ENCODE data around the gene CST3.

- TF ChIP-seq, protein P1, sequence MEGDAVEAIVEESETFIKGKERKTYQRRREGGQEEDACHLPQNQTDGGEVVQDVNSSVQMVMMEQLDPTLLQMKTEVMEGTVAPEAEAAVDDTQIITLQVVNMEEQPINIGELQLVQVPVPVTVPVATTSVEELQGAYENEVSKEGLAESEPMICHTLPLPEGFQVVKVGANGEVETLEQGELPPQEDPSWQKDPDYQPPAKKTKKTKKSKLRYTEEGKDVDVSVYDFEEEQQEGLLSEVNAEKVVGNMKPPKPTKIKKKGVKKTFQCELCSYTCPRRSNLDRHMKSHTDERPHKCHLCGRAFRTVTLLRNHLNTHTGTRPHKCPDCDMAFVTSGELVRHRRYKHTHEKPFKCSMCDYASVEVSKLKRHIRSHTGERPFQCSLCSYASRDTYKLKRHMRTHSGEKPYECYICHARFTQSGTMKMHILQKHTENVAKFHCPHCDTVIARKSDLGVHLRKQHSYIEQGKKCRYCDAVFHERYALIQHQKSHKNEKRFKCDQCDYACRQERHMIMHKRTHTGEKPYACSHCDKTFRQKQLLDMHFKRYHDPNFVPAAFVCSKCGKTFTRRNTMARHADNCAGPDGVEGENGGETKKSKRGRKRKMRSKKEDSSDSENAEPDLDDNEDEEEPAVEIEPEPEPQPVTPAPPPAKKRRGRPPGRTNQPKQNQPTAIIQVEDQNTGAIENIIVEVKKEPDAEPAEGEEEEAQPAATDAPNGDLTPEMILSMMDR (IDR thresholded peaks at IDR 0.05; ENCODE audit: insufficient read depth, low read length) = no peak
- no peak for TF ChIP-seq GABPA (IDR thresholded peaks at IDR 0.05; ENCODE audit: low read depth)
These were observed 4.8 kb downstream of the CST3 start for GRCh38 chr20:23632711-23633573.
